Measurements from ENCODE around the gene TTC7B. TPM values are rescaled to one million over a fixed set of nuclear protein-coding genes. Genes with fewer than 3 reads are reported as not detected.

The TTC7B gene
- total RNA-seq, 3 donors from 2014 or later: 5.0 to 6.0 (median 5.1) TPM

- no peak for DNase-seq
- H3K36me3 Mint-ChIP-seq (ENCODE audit: insufficient read depth): no peaks in the 10 kb centered on the region
- ATAC-seq: no peak
- no peaks in the 10 kb centered on the region for H3K4me1 Mint-ChIP-seq (ENCODE audit: low read depth)
- no peaks in the 10 kb centered on the region for H3K9me3 Mint-ChIP-seq
- H3K4me3 Mint-ChIP-seq: no peak overlapping the region
- H3K27me3 Mint-ChIP-seq (ENCODE audit: low read depth): no peaks in the 10 kb centered on the region
Measured at GRCh38 chr14:90553921-90554336, 262.3 kb downstream of the TTC7B start.

GRCh38 chr14:90553298-90553920 is 262.8 kb downstream of the TTC7B start:
- Mint-ChIP-seq H3K27me3 (ENCODE audit: low read depth) (no peaks in the 10 kb centered on the region), H3K9me3 (no peaks in the 10 kb centered on the region)

GRCh38 chr14:90552465-90553297 is 263.5 kb downstream of the TTC7B start:
- no peaks in the 10 kb centered on the region for H3K4me1 Mint-ChIP-seq (ENCODE audit: low read depth)

More at GRCh38 chr14:90553298-90553920, 262.8 kb downstream of the TTC7B start:
- no peak for ATAC-seq
- Mint-ChIP-seq H3K36me3 (ENCODE audit: insufficient read depth) (no peaks in the 10 kb centered on the region), H3K4me3 (no peak overlapping the region), H3K4me1 (ENCODE audit: low read depth) (no peaks in the 10 kb centered on the region)
- no peak for DNase-seq

GRCh38 chr14:90551733-90552464 is 264.3 kb downstream of the TTC7B start:
- ATAC-seq: no peak
- H3K36me3 Mint-ChIP-seq (ENCODE audit: insufficient read depth): no peaks in the 10 kb centered on the region
- H3K9me3 Mint-ChIP-seq: no peaks in the 10 kb centered on the region
- H3K27me3 Mint-ChIP-seq (ENCODE audit: low read depth): no peaks in the 10 kb centered on the region
- no peak overlapping the region for H3K4me3 Mint-ChIP-seq
- no peaks in the 10 kb centered on the region for H3K4me1 Mint-ChIP-seq (ENCODE audit: low read depth)
- no peak for DNase-seq

More at GRCh38 chr14:90552465-90553297, 263.5 kb downstream of the TTC7B start:
- no peak for DNase-seq
- no peaks in the 10 kb centered on the region for H3K9me3 Mint-ChIP-seq
- no peaks in the 10 kb centered on the region for H3K27me3 Mint-ChIP-seq (ENCODE audit: low read depth)
- ATAC-seq: no peak
- H3K36me3 Mint-ChIP-seq (ENCODE audit: insufficient read depth): no peaks in the 10 kb centered on the region
- no peak overlapping the region for H3K4me3 Mint-ChIP-seq

GRCh38 chr14:90551070-90551704 is 265.0 kb downstream of the TTC7B start:
- H3K9me3 Mint-ChIP-seq: no peaks in the 10 kb centered on the region
- DNase-seq: no peak

GRCh38 chr14:90549794-90550641 is 266.2 kb downstream of the TTC7B start:
- no peak for ATAC-seq
- H3K9me3 Mint-ChIP-seq: no peaks in the 10 kb centered on the region
- H3K36me3 Mint-ChIP-seq (ENCODE audit: insufficient read depth): no peaks in the 10 kb centered on the region
- H3K4me3 Mint-ChIP-seq: no peak overlapping the region
- H3K27me3 Mint-ChIP-seq (ENCODE audit: low read depth): no peaks in the 10 kb centered on the region
- no peaks in the 10 kb centered on the region for H3K4me1 Mint-ChIP-seq (ENCODE audit: low read depth)
- no peak for DNase-seq

More at GRCh38 chr14:90551070-90551704, 265.0 kb downstream of the TTC7B start:
- Mint-ChIP-seq H3K4me3 (no peak overlapping the region), H3K4me1 (ENCODE audit: low read depth) (no peaks in the 10 kb centered on the region), H3K27me3 (ENCODE audit: low read depth) (no peaks in the 10 kb centered on the region), H3K36me3 (ENCODE audit: insufficient read depth) (no peaks in the 10 kb centered on the region)
- ATAC-seq: no peak

GRCh38 chr14:90548455-90548854 is 267.8 kb downstream of the TTC7B start:
- DNase-seq (no peak), ATAC-seq (no peak)
- H3K36me3 Mint-ChIP-seq (ENCODE audit: insufficient read depth): no peaks in the 10 kb centered on the region
- H3K27me3 Mint-ChIP-seq (ENCODE audit: low read depth): no peaks in the 10 kb centered on the region
- H3K9me3 Mint-ChIP-seq: no peaks in the 10 kb centered on the region
- no peak overlapping the region for H3K4me3 Mint-ChIP-seq
- H3K4me1 Mint-ChIP-seq (ENCODE audit: low read depth): no peaks in the 10 kb centered on the region

- DNase-seq: no peak
- H3K4me1 Mint-ChIP-seq (ENCODE audit: low read depth): no peaks in the 10 kb centered on the region
Measured at GRCh38 chr14:90547968-90548367, 268.3 kb downstream of the TTC7B start.

GRCh38 chr14:90547250-90547649 is 269.0 kb downstream of the TTC7B start:
- no peaks in the 10 kb centered on the region for H3K27me3 Mint-ChIP-seq (ENCODE audit: low read depth)
- H3K4me1 Mint-ChIP-seq (ENCODE audit: low read depth): no peaks in the 10 kb centered on the region
- H3K36me3 Mint-ChIP-seq (ENCODE audit: insufficient read depth): no peaks in the 10 kb centered on the region
- no peak for DNase-seq
- ATAC-seq: no peak
- no peak overlapping the region for H3K4me3 Mint-ChIP-seq
- no peaks in the 10 kb centered on the region for H3K9me3 Mint-ChIP-seq

More at GRCh38 chr14:90547968-90548367, 268.3 kb downstream of the TTC7B start:
- Mint-ChIP-seq H3K4me3 (no peak overlapping the region), H3K9me3 (no peaks in the 10 kb centered on the region), H3K27me3 (ENCODE audit: low read depth) (no peaks in the 10 kb centered on the region), H3K36me3 (ENCODE audit: insufficient read depth) (no peaks in the 10 kb centered on the region)
- no peak for ATAC-seq

- no peaks in the 10 kb centered on the region for H3K4me1 Mint-ChIP-seq (ENCODE audit: low read depth)
- DNase-seq (no peak), ATAC-seq (no peak)
- no peaks in the 10 kb centered on the region for H3K27me3 Mint-ChIP-seq (ENCODE audit: low read depth)
- H3K9me3 Mint-ChIP-seq: no peaks in the 10 kb centered on the region
- no peaks in the 10 kb centered on the region for H3K36me3 Mint-ChIP-seq (ENCODE audit: insufficient read depth)
- no peak overlapping the region for H3K4me3 Mint-ChIP-seq
Measured at GRCh38 chr14:90546767-90547166, 269.5 kb downstream of the TTC7B start.

- Mint-ChIP-seq H3K4me3 (no peak overlapping the region), H3K27me3 (ENCODE audit: low read depth) (no peaks in the 10 kb centered on the region), H3K36me3 (ENCODE audit: insufficient read depth) (no peaks in the 10 kb centered on the region), H3K4me1 (ENCODE audit: low read depth) (no peaks in the 10 kb centered on the region), H3K9me3 (no peaks in the 10 kb centered on the region)
- DNase-seq (no peak), ATAC-seq (no peak)
Measured at GRCh38 chr14:90545966-90546751, 270.1 kb downstream of the TTC7B start.

- H3K4me1 Mint-ChIP-seq (ENCODE audit: low read depth): no peaks in the 10 kb centered on the region
Measured at GRCh38 chr14:90545382-90545781, 270.8 kb downstream of the TTC7B start.

GRCh38 chr14:90544971-90545370 is 271.3 kb downstream of the TTC7B start:
- H3K4me1 Mint-ChIP-seq (ENCODE audit: low read depth): no peaks in the 10 kb centered on the region
- no peaks in the 10 kb centered on the region for H3K9me3 Mint-ChIP-seq
- DNase-seq (no peak), ATAC-seq (no peak)
- no peaks in the 10 kb centered on the region for H3K27me3 Mint-ChIP-seq (ENCODE audit: low read depth)
- no peaks in the 10 kb centered on the region for H3K36me3 Mint-ChIP-seq (ENCODE audit: insufficient read depth)
- H3K4me3 Mint-ChIP-seq: no peak overlapping the region

More at GRCh38 chr14:90545382-90545781, 270.8 kb downstream of the TTC7B start:
- H3K9me3 Mint-ChIP-seq: no peaks in the 10 kb centered on the region
- DNase-seq: no peak
- ATAC-seq: no peak
- H3K36me3 Mint-ChIP-seq (ENCODE audit: insufficient read depth): no peaks in the 10 kb centered on the region
- no peaks in the 10 kb centered on the region for H3K27me3 Mint-ChIP-seq (ENCODE audit: low read depth)
- no peak overlapping the region for H3K4me3 Mint-ChIP-seq
